Erythroblast (primary cell): ENCODE measurements around the gene HOXB5.

Source experiments
- DNase-seq, 2 experiments: peaks; one replicate each; lab custom pipeline; 2025; lab: John Stamatoyannopoulos, UW
- GATA1 ChIP-seq: IDR thresholded peaks from 2 replicates; pipeline ENCODE4 v1.6.1; 2011; ENCODE audit warnings: low read depth, mild to moderate bottlenecking, control low read depth, low read length, moderate library complexity
- POLR2A ChIP-seq: IDR thresholded peaks from 2 replicates; pipeline ENCODE4 v1.6.1; 2011; ENCODE audit warnings: mild to moderate bottlenecking, low read length

The HOXB5 gene

DNA sequence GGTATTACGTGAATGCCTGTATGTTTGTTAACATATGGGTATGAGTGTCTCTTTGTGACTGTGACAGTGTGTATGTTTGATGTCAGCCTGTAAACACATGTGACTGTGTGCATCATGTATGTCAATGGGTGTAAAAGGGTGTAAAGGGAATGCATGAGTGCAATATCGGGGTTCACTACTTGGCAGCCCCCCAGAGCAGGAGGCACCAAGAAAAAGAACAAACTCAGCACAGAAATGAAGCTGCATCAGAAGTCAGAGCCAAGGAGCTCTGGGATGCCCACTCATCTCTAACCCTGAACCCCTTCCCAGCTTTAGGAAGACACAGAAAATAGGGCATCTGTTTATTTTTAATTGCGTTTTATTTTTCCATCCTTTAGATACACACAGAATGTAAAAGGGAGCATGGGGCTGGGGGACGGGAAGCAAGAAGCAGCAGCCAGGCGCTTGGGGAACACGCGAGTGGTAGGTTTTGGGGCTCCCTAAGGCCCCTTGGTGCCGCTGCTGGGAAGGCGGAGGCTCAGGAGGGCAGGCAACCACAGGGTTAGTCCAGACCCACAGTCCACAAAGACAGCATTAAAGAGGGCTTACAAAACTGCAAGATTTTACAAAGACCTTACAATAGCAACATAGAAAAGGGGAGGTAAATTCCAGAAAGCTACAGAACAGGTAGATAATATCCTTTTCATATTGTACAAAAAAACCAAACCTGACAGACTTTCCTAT, 13.5 kb upstream of the HOXB5 start:
- DNase-seq = no peak
- no peak for TF ChIP-seq GATA1
- no peak for TF ChIP-seq POLR2A

DNA sequence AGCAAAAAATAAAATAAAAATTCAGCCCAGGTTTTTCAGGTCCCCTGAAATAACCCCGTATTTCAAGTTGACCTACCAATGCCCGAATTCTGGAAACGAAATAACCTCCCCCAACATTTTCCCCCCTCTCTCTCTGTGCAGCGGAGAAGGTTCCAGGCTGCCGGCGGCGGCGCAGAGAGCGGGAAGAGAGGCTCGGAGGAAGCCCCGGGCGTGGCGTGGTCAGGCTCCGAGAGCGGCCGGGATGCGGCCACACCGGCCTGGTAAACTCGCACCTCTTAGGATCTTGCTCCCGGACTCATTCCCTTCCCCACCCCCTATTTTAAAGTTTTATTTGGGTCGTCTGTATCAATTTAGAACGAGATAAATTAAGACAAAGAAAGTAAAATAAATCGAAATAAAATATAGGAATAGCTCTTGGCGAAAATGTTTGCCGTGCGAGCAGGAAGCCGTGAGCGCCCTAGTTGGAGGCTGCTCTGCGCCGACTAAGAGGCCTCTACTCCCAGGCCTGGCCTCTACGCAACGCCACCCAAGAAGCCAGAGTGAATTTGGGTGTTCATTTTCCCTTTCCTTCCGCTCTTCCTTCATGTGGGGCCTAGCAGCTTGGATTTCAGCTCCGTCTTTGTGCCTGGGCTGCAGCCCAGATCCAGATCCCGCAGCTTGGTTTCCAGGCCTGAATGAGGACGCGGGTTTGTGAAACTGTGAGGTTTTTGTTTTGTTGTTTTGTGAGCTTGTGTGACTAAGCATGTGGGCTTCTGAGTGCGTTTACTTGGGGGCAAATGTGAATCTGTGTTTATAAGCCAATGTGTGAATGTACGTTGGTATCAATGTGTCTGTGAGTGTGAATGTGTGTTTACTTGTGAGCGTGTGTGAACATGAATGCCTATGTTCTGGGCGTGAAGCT, 12.7 kb upstream of the HOXB5 start:
- TF ChIP-seq POLR2A = no peak
- TF ChIP-seq GATA1 = no peak
- DNase-seq = no peak

- TF ChIP-seq POLR2A = no peak
- no peak for TF ChIP-seq GATA1
- no peak for DNase-seq
These were observed 11.9 kb upstream of the HOXB5 start for GRCh38 chr17:48605409-48605919.

DNA sequence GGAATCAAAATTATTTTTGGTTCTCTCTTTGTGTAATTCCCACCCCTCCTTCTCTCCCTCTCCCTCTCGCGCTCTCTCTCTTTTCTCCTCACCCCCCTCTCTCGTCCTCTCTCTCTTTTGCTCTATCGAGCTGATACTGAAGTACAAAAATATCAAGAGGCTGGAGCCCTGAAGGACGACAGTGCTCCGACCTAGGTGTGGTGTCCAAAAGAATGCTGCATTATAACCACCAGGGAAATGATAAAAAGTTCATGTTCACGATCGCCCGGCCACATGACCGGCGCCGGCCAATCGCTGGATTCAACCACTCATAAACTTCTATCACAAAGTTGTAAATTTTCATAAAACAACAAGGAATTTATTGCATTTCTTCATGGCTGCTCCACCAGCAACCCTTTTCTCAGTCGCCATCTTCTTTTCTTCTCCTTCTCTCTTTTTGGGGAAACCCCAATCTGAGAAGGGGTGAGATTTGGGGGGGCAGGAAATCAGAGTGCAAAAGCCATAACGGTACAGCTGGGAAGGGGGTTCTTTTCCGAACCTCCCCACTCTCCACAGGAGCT, 11.3 kb upstream of the HOXB5 start, which contains the start of gene HOXB6:
Gene HOXB6, minus strand, starts transcription at position 217 of the 560 bp plus-strand sequence. CDS start 6,836 bp downstream, outside the sequence.
- no peak for DNase-seq
- TF ChIP-seq POLR2A (no peak), GATA1 (no peak)

DNA sequence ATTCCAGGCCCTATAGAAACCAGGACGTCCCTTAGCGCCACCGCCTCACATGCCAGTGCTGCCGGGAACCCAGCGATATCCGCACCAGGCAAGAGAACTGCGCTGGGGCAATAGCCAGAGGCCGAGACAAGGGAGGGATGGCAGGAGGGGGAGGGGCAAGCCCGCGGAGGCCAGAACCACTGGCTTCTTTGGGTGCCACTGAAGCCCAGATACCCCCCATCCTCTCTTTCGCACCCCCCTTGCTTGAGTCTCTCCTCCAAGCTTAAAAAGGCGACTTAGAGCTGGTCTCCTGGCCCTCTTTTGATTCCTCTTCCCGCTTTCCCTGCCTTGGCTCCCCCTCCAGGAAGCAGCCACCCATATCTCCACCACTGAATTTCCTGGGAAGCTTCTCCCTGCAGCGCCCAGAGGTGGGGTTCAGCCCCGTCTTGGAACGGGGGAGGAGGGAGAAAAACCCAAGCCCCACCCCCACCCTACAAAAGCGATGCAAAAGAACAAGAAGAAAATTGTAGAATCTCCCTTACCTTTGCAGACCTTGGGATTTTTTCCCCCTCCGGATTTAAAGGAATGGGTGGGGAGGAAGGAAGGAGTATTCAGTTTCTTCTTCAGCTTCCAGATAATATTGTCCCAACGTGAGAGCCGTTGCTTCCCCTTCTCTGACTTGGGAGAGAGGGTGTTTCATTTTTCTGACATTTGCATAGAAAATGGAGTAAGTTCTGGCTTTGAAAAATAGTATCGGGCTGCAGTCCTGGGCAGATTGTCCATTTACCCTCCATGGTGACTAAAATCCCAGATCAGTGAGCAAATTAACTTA, 10.6 kb upstream of the HOXB5 start:
- no peak for DNase-seq
- TF ChIP-seq GATA1 (no peak), POLR2A (no peak)

DNA sequence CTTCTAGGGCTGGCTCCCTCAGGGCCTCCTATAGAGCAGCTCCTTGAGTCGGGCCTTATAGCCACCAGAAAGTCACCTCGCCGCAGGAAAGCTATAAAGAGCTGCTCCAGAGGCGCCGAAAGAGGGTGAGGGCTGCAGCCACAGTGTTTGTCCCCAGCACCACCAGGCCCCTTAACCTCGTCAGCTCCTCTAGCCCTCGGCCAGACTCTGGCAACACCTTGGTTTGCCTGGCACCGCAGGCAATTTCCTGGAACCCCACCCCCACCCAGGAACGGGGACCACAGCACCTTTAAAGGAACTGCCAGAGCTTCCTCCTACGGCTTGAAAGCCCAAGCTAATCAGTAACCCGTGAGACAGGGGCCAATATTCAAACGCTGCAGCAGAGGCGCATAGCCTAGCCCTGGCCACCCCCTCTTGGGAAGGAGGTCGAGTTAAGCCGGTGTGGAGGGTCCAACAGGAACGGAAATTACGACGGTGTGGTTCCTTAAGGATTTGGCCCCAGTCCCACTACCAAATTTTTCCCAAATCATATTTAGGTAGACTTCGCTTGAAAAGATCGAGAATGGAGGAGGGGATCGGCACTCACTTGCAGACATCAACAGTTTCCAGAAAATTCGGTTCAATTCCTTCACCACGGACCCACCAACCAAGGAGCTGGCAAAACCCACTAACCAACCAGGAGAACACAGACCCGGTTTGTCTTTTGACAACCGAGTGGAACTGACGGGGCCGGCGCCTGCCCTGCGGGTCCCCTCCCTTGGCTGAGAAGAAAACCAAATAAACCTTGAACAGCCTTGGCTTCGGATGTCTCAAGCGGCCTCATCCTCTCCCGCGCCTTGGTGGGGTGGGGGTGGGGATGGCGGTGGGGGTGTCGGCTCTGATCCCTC, 8.2 kb upstream of the HOXB5 start:
- DNase-seq = no peak
- TF ChIP-seq POLR2A (no peak), GATA1 (no peak)

- no peak for DNase-seq
- no peak for TF ChIP-seq POLR2A
- no peak for TF ChIP-seq GATA1
These were observed 7.6 kb upstream of the HOXB5 start for GRCh38 chr17:48601207-48601538.

DNA sequence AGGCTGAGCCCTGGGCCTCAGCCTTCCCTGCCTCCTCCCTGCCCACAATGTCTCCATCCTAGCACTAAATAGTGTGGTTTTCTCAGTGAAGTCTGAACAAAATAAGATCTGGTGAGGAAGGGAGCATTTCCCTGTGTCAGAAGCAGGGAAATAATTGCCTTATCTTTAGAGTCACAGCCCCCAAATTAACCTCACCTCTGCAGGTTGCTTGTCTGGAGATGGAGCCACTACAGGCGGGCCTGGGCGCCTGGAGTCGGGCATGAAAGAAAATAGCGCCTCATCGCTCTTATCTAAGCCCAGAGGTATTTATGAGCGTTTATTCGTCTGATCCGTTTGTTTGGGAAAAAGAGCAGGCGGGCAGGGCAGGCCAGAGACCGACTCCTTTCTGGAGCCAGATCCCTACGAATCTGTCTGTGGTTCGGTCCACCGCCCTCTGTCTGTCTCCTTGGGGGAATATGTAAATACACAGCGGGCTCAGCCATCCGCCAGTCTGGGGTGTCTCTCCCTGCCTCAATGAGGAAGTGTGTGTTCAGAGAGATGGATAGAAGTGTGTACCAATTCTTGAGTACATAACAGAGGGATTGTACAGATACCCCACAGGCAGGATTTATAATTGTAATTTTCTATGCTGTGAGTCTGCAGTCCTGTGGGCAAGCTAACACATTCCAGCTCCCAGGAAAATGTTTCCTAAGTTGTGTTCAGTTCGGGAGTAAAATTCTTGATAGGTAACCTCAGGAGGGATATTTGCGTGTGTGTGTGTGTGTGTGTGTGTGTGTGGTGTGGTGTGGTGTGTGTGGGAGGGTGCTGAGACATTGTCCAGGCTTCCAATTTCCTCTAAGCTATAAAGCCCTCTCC, 6.9 kb upstream of the HOXB5 start:
- DNase-seq = no peak

GRCh38 chr17:48599354-48599753, 5.8 kb upstream of the HOXB5 start:
- TF ChIP-seq GATA1 (no peak), POLR2A (no peak)
- no peak for DNase-seq

More for the DNA sequence above, 6.9 kb upstream of the HOXB5 start:
- TF ChIP-seq POLR2A = no peak
- TF ChIP-seq GATA1 = no peak

DNA sequence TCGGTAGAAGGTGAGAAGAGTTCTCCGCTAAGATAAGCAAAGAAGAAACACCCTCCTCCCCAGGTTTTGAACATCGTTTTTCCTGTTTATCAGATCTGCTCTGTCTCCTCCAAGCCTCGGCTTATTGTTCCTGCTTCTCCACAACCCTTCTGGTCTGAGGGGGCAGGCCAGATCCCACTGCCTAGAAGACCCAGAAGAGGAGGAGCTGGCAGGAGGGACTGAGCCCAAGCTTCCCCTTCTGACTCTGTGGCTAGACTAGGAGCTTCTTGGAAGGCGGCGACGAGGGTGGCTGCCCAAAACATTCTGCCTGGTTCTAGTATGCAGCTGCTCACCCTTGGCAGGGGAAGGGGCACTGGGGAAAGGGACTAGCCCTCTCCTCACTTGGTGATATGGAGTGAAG, 5.2 kb upstream of the HOXB5 start:
- no peak for DNase-seq
- TF ChIP-seq GATA1 (no peak), POLR2A (no peak)
